IMR-90 (cell line): ENCODE data around the gene HFM1. TPM values are rescaled to one million over a fixed set of nuclear protein-coding genes. Genes with fewer than 3 reads are reported as not detected.

Experiments used
- ATAC-seq: fragments of 200-7000 bp; cut with Tn5 transposase; 2 replicates; pipeline ENCODE4 v1.9.1; 2020; ENCODE audit warnings: low read depth, mild to moderate bottlenecking, moderate library complexity
- BruUV-seq: library from RNA; stranded (reverse); fragments of 400-500 nt; replicated peaks from 2 replicates; lab custom pipeline; 2021; lab: Mats Ljungman, UMichigan
- CTCF ChIA-PET: fragments of 300-600 bp; formaldehyde crosslinking; extraction: SDS; loops from one replicate; lab custom pipeline; 2021; ENCODE audit warnings: antibody characterized with exemption; lab: Yijun Ruan, JAX
- POLR2A ChIA-PET: fragments of 300-600 bp; sonication (Branson Sonifier 250); formaldehyde crosslinking; loops from one replicate; lab custom pipeline; 2022; ENCODE audit warnings: antibody characterized with exemption; ENCODE audit not compliant: unreplicated experiment; lab: Charles Lee
- DNase-seq: peaks from one replicate; pipeline ENCODE4 v3.0.0; 2013
- H2AFZ ChIP-seq: replicated peaks from 2 replicates; pipeline ENCODE3; 2013; ENCODE audit warnings: low read length, mild to moderate bottlenecking; ENCODE audit not compliant: poor library complexity
- H2AK5ac ChIP-seq: 2 replicates; pipeline ENCODE4 v1.6.1; 2013; ENCODE audit warnings: low read depth, low read length, inconsistent platforms
- H2AK9ac ChIP-seq: replicated peaks from 2 replicates; pipeline ENCODE3; 2013; ENCODE audit warnings: mild to moderate bottlenecking, low read depth, low read length, moderate library complexity; ENCODE audit not compliant: poor library complexity
- H2BK120ac ChIP-seq: 2 replicates; pipeline ENCODE4 v1.6.1; 2013; ENCODE audit warnings: low read depth, low read length, inconsistent platforms
- H2BK15ac ChIP-seq: 3 replicates; pipeline ENCODE4 v1.6.1; 2013; ENCODE audit warnings: low read depth, low read length, inconsistent platforms
- H2BK20ac ChIP-seq: 2 replicates; pipeline ENCODE4 v1.6.1; 2013; ENCODE audit warnings: low read depth, mild to moderate bottlenecking, inconsistent platforms, low read length, moderate library complexity
- H2BK5ac ChIP-seq: 2 replicates; pipeline ENCODE4 v1.6.1; 2013; ENCODE audit warnings: mild to moderate bottlenecking, low read depth, low read length, inconsistent platforms; ENCODE audit not compliant: poor library complexity, severe bottlenecking
- H3K14ac ChIP-seq: replicated peaks from 2 replicates; pipeline ENCODE4 v1.6.1; 2013; ENCODE audit warnings: low read depth, low read length, inconsistent platforms
- H3K18ac ChIP-seq: 2 replicates; pipeline ENCODE4 v1.6.1; 2013; ENCODE audit warnings: low read depth, low read length, control low read depth
- H3K23ac ChIP-seq: 2 replicates; pipeline ENCODE4 v1.6.1; 2013; ENCODE audit warnings: low read depth, low read length, inconsistent platforms
- H3K27ac ChIP-seq: 2 replicates; pipeline ENCODE4 v1.5.1; 2013; ENCODE audit warnings: mild to moderate bottlenecking, control low read depth, low read length; ENCODE audit not compliant: insufficient read depth
- H3K27me3 ChIP-seq: 2 replicates; pipeline ENCODE4 v1.6.1; 2013; ENCODE audit warnings: low read length; ENCODE audit not compliant: control insufficient read depth, insufficient read depth
- H3K36me3 ChIP-seq: 2 replicates; pipeline ENCODE4 v1.6.1; 2013; ENCODE audit warnings: low read length, mixed read lengths; ENCODE audit not compliant: control insufficient read depth, insufficient read depth
- H3K4ac ChIP-seq: 2 replicates; pipeline ENCODE4 v1.6.1; 2013; ENCODE audit warnings: low read depth, low read length, inconsistent platforms
- H3K4me1 ChIP-seq: 2 replicates; pipeline ENCODE4 v1.6.1; 2013; ENCODE audit warnings: low read length, mixed read lengths; ENCODE audit not compliant: control insufficient read depth, insufficient read depth
- H3K4me2 ChIP-seq: 2 replicates; pipeline ENCODE4 v1.6.1; 2013; ENCODE audit warnings: low read depth, mild to moderate bottlenecking, control low read depth, low read length, moderate library complexity
- H3K4me3 ChIP-seq: 2 replicates; pipeline ENCODE4 v1.5.1; 2013; ENCODE audit warnings: low read depth, mild to moderate bottlenecking, control low read depth, low read length, moderate library complexity; ENCODE audit not compliant: insufficient read depth
- H3K56ac ChIP-seq: 2 replicates; pipeline ENCODE4 v1.6.1; 2013; ENCODE audit warnings: low read length, inconsistent platforms; ENCODE audit not compliant: insufficient read depth; ENCODE audit errors: extremely low read depth
- H3K79me1 ChIP-seq, 2 experiments: 2 replicates each; pipeline ENCODE4 v1.6.1; 2013; ENCODE audit warnings: low read length in 2 of 2, inconsistent platforms in 1 of 2, low read depth in 1 of 2
- H3K9ac ChIP-seq: 2 replicates; pipeline ENCODE4 v1.6.1; 2013; ENCODE audit warnings: low read depth, low read length, control low read depth
- H3K9me1 ChIP-seq: 2 replicates; pipeline ENCODE4 v1.6.1; 2013; ENCODE audit warnings: low read length, inconsistent platforms; ENCODE audit not compliant: insufficient read depth
- H3K9me3 ChIP-seq: 2 replicates; pipeline ENCODE4 v1.6.1; 2013; ENCODE audit warnings: low read length; ENCODE audit not compliant: control insufficient read depth, insufficient read depth
- H4K20me1 ChIP-seq: 2 replicates; pipeline ENCODE4 v1.6.1; 2013; ENCODE audit warnings: low read length, inconsistent platforms; ENCODE audit not compliant: insufficient read depth
- H4K5ac ChIP-seq: 2 replicates; pipeline ENCODE4 v1.6.1; 2013; ENCODE audit warnings: mild to moderate bottlenecking, low read depth, low read length, control low read depth
- H4K8ac ChIP-seq, 2 experiments: 2 replicates each; pipeline ENCODE4 v1.6.1; 2013; ENCODE audit warnings: low read depth in 2 of 2, low read length in 2 of 2, control low read depth in 1 of 2, inconsistent platforms in 1 of 2
- H4K91ac ChIP-seq: 2 replicates; pipeline ENCODE4 v1.6.1; 2013; ENCODE audit warnings: low read depth, low read length, inconsistent platforms; ENCODE audit not compliant: insufficient read depth
- MAFK ChIP-seq: IDR thresholded peaks from 2 replicates; pipeline ENCODE4 v1.6.1; 2012; ENCODE audit warnings: low read depth, low read length, improper control_type of control experiment
- RCOR1 ChIP-seq: IDR thresholded peaks from 2 replicates; pipeline ENCODE4 v1.6.1; 2012; ENCODE audit warnings: mild to moderate bottlenecking, low read length, improper control_type of control experiment; ENCODE audit not compliant: insufficient replicate concordance
- WGBS, 2 experiments: methylation state at CpG; one replicate each; pipeline versions ENCODE4 v1.1.5 to v1.1.7; 2013; ENCODE audit warnings: missing lambda C conversion rate in 2 of 2; ENCODE audit not compliant: insufficient read length in 1 of 2; ENCODE audit errors: extremely low coverage in 2 of 2; 5-methylcytosine and 5-hydroxymethylcytosine counted together
- dilution Hi-C: fragments of 300-500 bp; cut with HindIII; formaldehyde crosslinking; loops from one replicate; pipeline ENCODE4 v1.14.3; 2018; ENCODE audit warnings: low sequenced_read_pairs; ENCODE audit not compliant: unreplicated experiment
- in situ Hi-C: fragments of 300-500 bp; cut with MboI; formaldehyde crosslinking; loops from 3 replicates; pipeline ENCODE4 v1.14.3; 2019; ENCODE audit warnings: low sequenced_read_pairs, inconsistent platforms, mixed read lengths
- intact Hi-C: fragments of 100-400 bp; cut with micrococcal nuclease; formaldehyde crosslinking; loops from 2 replicates; pipeline ENCODE4 v1.10.0; 2022
- polyA plus RNA-seq, 3 experiments: library from polyadenylated mRNA; depleted of rRNA; stranded (reverse); fragments of >200 nt; gene quantifications; 2 replicates each; pipeline ENCODE4 v1.2.3, GENCODE V29; 2012; ENCODE audit warnings: low replicate concordance in 1 of 3
- total RNA-seq: library from RNA; depleted of rRNA; stranded (reverse); fragments of >200 nt; gene quantifications from 2 replicates; pipeline ENCODE4 v1.2.3, GENCODE V29; 2012

The HFM1 gene
- total and polyA plus RNA-seq, 2 of the 4 experiments (the other 2 are of a cell fraction): 0.15 to 0.18 TPM

DNA sequence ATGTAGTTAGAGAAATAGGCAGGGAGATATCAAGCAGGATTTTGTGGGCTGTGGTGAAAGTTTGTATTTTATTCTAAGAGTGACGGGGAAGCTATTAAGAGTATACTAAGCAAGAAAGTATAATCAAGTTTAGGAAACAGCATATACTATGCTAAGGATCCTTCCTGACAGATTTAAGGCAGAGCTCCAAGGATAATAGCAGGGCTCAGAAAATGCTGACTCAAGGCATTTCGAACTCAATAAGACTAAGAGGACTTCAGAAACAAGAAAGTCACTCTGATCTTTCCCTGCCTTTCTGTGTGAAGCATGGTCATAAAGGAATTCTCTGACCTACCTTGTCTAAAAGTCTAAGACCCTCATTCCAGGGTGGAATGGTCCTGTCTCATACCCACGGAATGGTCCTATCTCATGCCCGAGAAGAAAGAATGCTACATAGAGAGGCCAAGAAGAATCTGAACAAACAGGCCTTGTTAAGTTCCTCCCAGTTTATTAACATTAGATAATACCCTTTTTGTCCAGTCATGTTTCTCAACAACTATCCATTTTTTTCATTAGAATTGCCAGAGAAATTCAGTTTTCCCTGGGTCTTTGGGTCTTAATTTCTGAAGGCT lies 59.1 kb downstream of the HFM1 start:
- Histone ChIP-seq H3K4me1 (no peaks in the 10 kb centered on the region), H4K5ac (no peak overlapping the region), H3K27ac (no peak overlapping the region), H3K9ac (no peak overlapping the region), H4K20me1 (no peaks in the 10 kb centered on the region), H2AK9ac (no peak overlapping the region), H3K56ac (no peak overlapping the region), H2AFZ (no peak overlapping the region), H2BK15ac (no peak overlapping the region), H3K9me1 (no peaks in the 10 kb centered on the region), H3K4ac (no peak overlapping the region), H3K4me2 (no peak overlapping the region), H3K18ac (no peak overlapping the region), H4K8ac (no peak overlapping the region), H3K23ac (no peak overlapping the region), H3K9me3 (no peaks in the 10 kb centered on the region), H3K36me3 (no peaks in the 10 kb centered on the region), H4K91ac (no peak overlapping the region), H3K14ac (no peak overlapping the region), H2BK120ac (no peak overlapping the region), H2BK5ac (no peak overlapping the region), H3K4me3 (no peak overlapping the region), H2BK20ac (no peak overlapping the region), H2AK5ac (no peak overlapping the region), H3K79me1 (no peaks in the 10 kb centered on the region), H3K27me3 (no peaks in the 10 kb centered on the region)
- dilution Hi-C loops: no loop called here
- peak; percentile 95 for TF ChIP-seq MAFK
- no peak for TF ChIP-seq RCOR1
- ChIA-PET CTCF (no interaction called here), POLR2A (no interaction called here)
- no TSS peak for BruUV-seq
- in situ Hi-C loops: no loop called here
- WGBS, 2 experiments: no CpG with 5 or more reads among the region's 4 CpGs
- ATAC-seq (no peak), DNase-seq (no peak)
- intact Hi-C loops: no loop called here
